NCI-H1417 (cell line): ENCODE data around the gene MGAT5.

Source experiments
- DNase-seq, 3 experiments: peaks; one replicate each; lab custom pipeline; 2025; lab: John Stamatoyannopoulos, UW

Gene MGAT5

DNA sequence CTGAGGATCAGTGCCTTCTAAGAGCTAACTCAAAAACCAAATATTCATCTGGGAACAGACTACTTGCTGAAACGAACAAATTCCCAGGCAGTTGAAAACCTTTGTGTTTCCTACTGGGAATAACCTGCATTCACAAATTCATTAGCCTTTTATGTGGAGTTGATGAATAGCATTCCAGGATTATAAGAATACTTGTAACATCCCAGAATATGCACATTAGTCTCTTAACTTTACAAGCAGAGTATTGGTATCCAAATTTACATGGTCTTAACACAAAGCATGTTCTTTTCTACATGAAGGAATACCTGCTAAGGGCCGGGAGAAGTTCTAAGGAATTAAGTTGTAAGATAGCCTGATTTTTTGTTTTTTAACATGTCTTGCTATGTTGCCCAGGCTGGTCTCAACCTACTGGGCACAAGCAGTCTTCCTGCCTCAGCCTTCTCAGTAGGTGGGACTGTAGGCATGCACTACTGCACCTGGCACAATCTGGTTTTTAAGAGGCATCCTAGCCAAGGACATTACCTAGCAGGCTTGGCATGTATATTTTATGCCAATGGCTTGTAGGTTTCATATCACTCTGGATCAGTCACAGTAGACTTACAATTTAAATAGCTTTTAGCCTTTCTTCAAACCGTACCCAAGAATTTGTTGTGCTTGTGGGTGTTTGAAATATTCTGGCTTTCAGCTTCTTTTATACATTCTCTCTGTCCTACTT lies 50.7 kb downstream of the MGAT5 start:
- no peak for DNase-seq

DNA sequence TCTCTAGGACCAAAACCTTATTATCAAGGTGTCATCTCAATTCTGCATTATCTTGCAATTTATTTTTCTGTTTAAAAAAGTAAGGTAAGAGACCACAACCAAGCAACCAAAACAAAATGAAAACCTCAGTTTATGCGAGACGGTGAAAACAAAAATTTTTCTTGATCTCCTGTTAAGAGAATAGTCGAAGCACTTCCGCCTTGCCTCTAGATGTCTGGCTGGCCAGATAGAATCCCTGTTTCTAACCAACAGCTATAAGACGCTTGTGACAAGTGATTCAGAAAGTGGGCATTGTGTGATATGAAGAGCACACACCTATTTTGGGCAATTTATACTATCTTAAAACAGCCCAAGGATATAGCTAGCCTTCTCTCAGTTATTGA lies 51.2 kb downstream of the MGAT5 start:
- no peak for DNase-seq

DNA sequence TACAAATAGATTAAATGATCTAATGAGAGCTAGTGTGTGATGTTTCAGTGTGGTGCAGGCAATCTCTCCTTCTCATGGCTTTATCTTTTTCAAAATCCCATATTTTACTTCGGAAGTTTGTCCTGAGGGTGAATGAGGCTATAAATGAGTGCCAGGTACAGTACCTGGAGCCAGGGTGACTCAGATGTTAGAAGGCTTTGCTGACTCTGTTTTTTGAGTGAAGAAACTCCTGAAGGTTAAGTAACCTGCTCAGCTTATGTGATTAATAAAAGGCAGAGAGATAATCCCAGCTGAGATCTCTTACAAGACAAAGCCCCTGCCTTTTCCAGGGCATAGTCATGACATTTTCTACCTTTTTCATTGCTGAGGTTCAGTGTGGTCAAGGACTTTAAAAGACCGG lies 52.6 kb downstream of the MGAT5 start:
- DNase-seq, result no peak

DNA sequence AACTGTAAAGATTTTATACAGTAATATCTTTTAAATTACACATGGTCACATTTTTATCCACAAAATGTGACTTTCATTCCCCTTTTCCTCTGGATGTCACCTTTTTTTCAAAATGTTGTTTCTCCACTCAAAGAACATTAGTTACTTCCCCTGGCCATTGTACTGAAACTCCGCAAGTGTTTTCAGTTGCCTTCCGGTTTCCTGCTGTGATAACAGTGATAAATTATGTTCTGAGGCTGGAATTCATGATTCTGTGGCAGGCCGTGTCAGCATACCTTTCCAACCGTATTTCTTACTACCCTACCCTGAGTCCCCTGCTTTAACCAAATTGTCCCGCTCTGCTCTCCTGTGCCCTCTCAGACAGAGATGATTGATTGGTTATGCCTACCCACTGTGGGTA lies 53.5 kb downstream of the MGAT5 start:
- peak in 2 of 3 experiments; percentile 10 to 71 for DNase-seq

DNA sequence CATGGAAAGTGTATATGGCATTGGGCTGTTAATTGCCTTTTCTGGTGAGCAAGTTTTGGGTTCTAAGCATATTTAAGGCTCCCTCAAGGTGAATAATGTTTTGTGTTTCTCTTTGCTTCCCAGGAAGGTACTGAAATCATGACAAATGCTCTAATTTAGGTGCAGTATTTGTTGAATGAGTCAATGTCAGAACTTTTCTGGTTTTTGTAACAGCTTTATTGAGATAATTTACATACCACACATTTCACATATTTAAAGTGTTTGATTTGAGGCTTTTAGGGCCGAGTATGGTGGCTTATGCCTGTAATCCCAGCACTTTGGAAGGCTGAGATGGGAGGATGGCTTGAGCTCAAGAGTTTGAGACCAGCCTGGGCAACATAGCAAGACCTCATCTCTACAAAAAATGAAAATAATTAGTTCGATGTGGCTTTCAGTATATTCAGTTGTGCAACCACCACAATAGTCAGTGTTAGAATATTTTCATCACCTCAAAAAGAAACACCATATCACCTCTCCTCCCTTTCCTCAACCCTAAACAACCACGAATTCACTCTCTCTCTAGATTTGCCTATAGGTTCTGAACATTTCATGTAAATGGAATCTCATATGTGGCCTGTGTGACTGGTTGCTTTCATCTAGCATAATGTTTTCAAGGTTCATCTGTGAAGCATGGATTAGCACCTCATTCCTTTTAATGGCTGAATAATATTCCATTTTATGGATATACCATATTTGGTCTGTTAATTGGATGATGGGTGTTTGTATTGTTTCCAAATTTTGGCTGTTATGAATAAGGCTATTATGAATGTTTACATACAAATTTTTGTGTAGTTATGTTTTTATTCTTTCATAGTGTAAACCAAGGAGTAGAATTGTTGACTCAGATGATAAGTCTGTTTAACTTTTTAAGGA lies 54.9 kb downstream of the MGAT5 start:
- DNase-seq, result no peak

DNA sequence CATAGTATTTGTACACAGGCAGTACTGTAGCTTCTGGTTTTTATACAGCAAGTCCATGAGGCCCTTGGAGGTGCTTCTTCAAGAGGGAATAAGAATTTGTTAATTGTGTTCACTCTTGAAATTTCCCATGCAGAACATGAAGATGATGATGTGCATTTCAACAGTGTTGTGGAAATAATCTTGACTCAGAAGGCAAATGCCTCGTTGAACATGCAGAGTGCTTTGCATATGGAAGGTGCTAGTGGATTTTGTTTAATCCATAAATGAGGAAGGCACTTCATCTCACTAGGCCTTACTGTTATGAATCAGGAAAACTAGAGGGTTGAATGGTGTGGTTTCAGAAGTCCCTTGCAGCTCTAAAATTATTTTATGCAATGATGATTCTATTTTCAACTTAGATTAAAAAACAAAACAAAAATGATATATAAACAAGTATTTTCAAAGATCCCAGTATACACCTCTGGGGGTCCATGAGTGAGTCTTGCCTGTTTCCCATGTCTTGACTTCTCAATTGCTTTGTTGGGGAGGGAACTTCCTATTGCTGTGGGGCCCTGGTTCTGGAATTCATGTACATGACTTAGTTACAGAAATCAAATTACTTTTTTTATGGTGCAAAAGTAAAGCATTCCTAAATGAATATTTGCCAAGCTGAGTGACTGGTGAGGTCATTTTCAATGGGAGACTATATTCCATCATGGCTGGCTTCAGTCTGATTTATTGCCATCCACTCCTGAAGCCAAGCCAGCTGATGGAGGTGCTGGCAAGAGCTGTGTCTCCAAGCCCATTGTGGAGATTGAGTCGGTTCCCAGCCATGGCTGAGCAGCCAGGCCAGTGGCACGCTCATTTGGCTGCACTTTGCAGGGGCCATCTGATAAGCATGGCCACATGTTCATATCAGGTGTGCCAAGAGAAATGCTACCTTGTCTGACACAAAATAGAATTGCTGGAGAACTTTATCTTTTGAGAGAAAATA lies 56.5 kb downstream of the MGAT5 start:
- DNase-seq, result no peak

DNA sequence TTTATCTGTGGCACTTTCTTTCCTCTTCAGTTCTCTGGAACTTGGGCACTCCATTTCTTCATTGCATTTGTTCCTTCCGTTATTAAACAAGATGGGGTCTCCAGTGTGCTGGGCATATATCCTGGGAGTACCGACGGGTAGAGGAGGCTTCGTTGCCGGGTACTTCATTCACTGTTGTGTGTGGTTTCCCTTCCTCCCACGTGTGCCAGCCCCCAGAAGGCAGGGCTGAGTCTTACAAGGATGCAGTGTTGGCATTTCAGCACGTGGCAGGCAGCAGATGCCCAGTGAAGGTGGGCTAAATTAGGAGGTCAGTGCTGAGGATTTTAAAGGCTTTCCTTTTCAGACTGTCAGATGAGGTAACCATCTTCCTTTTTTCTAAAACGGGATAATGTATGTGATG lies 58.6 kb downstream of the MGAT5 start:
- DNase-seq, result no peak

DNA sequence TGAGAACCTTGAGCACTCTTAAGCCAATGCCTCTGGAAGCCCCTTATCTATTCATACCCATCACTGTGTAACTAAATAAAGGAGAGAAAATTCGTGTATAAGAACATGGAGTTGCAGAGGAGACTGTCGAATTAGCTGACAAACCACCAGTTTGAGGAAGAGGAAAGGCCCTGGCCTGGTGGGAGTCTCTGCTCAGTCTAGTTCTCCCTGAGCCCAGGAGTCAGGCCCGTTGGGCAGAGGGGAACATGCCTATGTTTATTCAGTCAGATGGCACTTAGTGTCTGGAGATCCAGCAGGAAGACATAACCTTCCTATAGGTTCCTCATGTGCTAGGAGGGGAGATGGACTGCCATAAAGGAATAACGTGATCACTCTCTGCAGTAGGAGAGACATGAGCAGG lies 60.3 kb downstream of the MGAT5 start:
- no peak for DNase-seq

DNA sequence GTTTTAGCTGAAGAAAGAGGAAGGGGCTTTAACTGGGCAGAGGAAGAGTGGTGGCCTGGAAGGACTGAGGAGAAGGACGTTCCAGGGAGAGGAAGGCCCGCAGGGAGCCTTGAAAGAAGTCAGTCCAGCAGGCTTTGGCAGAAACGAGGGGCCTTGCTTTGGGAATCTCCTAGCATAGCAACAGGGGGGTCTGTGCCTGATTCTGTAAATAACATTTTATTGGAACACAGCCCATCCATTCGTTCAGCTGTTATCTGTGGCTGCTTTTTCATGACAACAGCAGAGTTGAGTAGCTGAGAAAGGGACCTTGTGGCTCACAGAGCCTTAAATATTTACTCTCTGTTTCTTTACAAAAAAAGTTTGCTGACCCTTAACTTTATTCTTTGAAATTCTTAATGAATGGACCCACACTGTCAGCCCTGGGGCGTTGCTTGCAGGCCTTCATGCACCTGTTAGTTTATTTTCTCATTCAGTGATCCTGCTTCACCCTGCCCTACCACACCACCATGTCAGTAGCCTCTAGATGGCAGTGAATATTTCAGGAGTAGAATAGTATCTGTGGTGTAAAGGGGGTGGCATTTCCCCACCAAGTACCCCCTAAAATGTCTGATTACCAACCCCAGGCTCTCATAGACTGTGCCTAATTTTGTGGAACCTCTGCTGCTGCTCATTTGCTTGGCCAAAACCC lies 61.0 kb downstream of the MGAT5 start:
- no peak for DNase-seq

DNA sequence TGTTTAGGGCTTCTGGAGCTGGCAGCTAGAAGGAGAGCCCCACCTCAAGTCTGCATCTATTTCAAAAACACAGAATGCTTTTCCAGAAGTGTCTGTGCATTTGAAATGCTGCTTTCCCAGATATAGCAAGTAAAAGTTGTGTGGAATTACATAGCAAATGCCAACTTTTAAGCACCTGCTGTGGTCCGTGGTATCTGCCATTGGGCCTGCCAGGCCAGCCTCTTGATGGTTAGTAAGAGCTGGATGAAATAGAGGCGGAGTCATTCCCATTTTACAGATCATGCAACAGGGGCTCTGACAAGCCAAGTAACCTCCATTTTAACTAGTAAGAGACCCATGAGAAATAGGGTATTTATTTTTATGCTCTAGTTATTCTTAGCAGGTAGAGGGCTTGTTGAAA lies 61.6 kb downstream of the MGAT5 start:
- DNase-seq, result no peak

DNA sequence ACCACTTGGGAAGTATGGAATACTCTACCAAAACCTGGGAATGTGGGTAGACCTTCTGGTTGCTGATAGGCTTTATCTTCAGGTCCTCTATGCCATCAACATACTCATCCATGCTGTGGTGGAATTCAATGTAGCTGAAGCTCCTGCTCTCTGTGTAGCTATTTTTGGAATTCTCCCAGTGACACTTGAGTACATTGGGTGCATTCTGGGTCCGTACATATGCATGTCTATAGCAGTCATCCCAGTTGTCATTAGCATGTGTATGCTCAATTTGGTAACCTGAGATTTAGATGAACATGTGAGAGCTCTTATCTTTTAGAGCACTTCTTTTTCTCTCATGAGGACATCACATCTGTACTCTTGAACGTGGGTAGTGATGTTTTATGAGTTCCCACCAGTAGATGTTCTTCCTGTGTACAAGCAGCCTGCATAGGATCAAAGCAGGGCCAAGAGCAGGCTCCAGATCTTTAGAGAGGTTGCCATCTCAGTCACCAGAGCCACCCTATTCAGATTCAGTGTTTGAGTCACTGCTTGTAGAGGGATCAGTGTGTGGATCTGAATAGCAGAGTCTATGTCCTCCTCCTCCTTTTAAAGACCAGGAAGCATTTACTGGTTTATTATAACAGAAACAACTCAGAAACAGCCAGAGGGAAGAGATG lies 65.9 kb downstream of the MGAT5 start:
- DNase-seq, result peak in 1 of 3 experiments; percentile 67

DNA sequence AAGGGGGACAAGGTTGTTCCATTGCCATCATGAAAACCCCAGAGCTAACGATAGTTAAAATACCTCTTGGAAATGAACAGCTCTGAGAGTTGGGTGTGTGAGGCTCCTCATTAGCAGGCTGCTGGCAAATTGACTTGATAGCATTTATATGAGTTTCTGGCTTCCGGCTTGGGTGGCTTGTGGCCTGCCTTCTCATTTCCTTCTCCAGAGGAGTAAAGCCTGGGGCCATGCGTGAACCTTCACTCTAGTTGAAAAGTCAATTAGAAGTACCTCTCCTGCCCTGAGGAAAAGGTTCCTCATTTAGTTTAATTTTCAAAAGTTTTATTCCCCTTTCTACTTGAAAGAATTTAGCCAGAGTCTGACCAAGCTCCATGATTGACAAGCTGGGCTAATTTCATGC lies 67.1 kb downstream of the MGAT5 start:
- no peak for DNase-seq

DNA sequence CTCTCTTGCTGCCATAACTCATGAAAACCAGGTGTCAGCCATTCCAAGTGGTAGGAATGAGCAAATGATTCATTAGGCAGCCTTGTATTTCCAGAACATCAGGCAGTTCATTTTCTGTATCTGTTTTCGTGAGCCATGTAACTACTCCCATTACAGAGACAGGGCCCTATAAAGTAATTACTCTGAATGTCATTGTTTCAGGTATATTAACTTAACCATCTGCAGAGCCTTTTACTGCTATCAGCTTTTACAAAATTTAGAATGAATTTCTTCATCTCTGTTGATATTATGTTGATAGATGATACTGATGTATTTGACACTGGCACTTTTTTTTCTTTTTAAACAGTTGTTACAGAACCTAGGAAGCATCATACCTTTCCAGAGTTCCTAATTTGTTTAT lies 69.9 kb downstream of the MGAT5 start:
- no peak for DNase-seq

DNA sequence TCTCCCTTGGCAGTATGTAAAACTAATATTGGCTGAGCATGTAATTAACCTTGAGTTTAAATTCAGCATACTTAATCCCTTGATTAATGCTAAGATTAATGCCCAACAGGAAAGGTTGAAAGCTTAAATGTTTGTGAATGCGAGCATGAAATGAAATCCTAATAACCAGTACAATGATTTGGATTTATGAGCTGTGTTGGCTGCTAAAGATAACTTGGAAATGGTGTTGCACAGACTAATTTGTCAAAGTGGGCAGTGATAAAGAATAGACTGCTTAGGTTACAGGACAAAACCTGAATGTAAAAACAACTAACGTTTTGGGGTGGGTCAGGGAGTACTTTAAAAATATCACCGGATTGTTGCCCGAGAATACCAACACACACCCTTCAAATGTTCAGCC lies 70.6 kb downstream of the MGAT5 start:
- peak in 1 of 3 experiments; percentile 45 for DNase-seq

DNA sequence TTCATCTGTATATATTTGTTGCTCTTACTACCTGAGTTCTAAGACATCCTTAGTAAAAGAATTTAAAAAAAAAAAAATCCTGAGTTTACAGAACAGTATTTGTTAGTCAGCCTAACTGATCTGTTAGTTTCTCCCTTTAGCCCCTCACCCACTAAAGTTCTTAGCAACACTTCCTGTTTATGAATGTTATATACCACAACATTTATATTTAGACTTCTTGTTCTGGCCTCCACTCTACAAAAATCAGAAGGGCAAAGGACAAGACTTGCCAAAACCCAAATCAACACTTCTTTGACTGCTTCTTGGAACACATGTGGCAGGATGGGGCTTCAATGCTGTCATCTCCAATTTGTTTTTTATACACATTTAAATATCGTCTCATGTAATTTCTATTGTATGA lies 71.1 kb downstream of the MGAT5 start:
- no peak for DNase-seq

DNA sequence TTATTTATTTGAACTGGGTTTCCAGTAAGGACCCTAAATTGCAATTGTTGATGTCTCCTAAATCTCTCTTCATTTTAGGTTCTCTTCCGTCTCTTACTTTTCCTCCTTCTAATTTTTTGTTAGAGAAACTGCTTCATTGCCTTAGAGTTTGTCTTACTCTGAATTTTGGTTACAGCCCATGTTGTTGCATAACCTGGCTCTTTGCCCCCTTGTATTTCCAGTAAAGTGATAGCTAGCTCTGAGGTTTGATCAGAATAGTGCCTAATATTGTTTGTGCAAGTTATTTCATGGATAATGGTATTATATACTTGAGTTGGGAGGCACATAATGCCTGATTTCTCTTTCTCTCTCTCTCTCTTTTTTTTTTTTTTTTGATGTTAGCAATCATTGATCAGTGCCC lies 71.8 kb downstream of the MGAT5 start:
- DNase-seq, result no peak

DNA sequence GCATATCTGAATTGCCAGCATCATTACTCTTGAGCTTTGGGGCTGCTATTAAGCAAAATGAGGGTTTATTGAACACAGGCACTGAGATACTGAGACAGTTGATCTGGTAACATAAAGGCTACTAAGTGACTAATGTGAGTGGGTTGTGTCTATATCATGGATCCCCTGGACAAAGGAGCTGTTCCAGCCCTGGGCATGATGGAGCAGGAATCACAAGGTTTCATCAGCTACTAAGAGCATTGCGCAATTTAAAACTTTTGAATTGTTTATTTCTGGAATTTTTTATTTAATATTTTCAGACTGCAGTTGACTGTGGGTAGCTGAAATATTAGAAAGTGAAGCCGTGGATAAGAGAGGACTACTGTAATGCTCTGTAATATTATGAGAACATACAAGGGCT lies 73.5 kb downstream of the MGAT5 start:
- no peak for DNase-seq

DNA sequence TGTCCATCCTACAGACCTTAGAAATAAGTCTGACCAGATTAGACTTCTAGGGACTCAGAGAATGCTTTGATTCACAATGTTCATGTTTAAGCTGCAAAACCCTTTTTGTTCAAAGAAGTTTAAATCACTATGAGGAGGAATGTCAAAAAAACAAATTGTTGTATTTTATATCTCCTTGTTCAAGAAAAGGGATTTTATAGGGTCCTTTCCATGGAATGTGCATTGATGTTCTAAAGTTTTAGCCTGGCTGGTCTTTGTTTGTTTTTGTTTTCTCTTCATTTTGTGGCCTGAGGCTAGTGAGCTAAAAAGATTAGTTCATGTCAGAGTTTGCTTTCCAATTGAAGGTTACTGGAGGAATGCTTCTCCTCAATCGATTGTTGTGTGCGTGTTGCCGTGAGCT lies 77.2 kb downstream of the MGAT5 start:
- no peak for DNase-seq

DNA sequence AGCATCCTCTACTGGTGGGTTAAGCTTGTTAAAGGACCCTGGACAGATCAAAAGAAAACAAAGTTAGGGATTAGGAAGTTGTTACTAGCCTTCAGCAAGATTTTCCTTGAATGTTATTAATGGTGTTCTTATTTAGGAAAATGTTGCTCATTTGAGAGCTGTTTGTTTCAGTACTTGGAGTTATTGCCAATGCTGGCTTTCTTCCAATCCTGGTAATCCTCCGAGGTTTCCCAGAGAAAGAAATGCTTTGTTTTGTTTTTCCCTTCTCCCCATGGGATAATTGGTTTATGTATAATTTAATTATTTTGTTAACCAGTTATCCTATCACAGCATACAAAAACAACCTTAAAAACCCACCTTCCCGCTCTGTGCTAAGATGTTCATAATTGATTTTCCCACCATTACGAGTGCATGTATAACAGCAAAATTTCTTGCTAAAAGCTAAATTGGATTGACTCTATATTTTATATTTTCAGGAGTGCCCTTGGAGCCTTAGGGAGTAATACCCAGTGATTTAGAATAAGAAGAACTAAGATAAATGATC lies 79.8 kb downstream of the MGAT5 start:
- no peak for DNase-seq

DNA sequence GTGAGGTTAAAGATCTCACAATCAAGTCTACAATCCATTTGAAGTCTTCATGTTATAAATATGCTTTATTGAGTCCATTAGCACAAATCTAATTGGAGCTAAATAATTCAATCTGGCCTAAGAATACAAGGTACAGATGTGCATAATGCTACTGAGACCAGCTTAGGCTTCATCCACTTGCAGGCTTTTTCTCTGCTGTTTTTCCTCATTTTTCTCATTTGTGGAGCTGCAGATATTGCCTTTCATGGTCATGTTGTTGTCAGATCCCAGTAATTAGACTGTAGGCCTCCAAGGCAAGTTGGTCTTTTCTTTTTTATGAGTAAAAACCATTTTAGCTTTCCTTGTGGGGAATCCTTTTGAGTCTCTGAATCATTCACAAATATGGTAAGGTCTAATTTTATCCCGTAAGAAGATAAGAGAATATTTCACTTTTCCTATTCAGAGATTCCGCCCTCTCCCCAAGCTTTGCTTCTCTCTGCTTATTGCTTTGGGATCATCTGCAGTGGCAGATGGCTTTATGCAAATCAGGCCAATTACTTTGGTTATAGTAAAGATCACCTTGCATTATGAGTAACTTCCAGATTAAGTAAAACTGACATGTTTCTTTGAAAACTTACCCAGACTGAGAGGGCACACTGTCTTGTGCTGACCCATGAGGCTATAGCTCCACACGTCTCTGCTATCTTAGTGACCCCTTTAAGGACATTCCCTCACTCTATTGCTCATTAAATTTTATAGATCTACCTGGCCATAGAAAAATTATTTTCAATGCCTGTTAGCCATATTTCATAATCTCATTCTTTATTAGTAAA lies 80.9 kb downstream of the MGAT5 start:
- no peak for DNase-seq
